Stimulated activated CD4-positive, alpha-beta T cell treated with anti-CD3 and anti-CD28 coated beads, Interleukin-1b, Interleukin-23, amount 100 ng/mL, for 1 hour (primary cell): ENCODE data around the gene OCRL.

ENCODE experiments used
- DNase-seq, 2 donors: peaks; one replicate each; pipeline ENCODE4 v3.0.0-alpha.2; 2020; ENCODE audit warnings: low read depth in 2 of 2

Gene OCRL

GRCh38 chrX:129585167-129585566 lies 45.1 kb downstream of the OCRL start:
- no peak for DNase-seq

GRCh38 chrX:129585691-129586090 lies 45.6 kb downstream of the OCRL start:
- DNase-seq, result no peak

GRCh38 chrX:129586446-129586845 lies 46.4 kb downstream of the OCRL start:
- no peak for DNase-seq

GRCh38 chrX:129590596-129590995 lies 50.5 kb downstream of the OCRL start:
- DNase-seq, result no peak

GRCh38 chrX:129593137-129593536 lies 53.1 kb downstream of the OCRL start:
- DNase-seq, result no peak

GRCh38 chrX:129594781-129595180 lies 54.7 kb downstream of the OCRL start:
- no peak for DNase-seq

GRCh38 chrX:129596077-129596476 lies 56.0 kb downstream of the OCRL start:
- no peak for DNase-seq

GRCh38 chrX:129597905-129598304 lies 57.8 kb downstream of the OCRL start:
- no peak for DNase-seq

- DNase-seq, result no peak
Observed at GRCh38 chrX:129599499-129599898, 59.4 kb downstream of the OCRL start.

GRCh38 chrX:129599996-129600395 lies 59.9 kb downstream of the OCRL start:
- no peak for DNase-seq

- no peak for DNase-seq
Observed at GRCh38 chrX:129600981-129601424, 60.9 kb downstream of the OCRL start.

GRCh38 chrX:129606918-129607317 lies 66.9 kb downstream of the OCRL start:
- DNase-seq, result peak in 1 of 2 donors; percentile 27

GRCh38 chrX:129608496-129608895 lies 68.4 kb downstream of the OCRL start:
- no peak for DNase-seq

GRCh38 chrX:129609395-129609794 lies 69.3 kb downstream of the OCRL start:
- no peak for DNase-seq

GRCh38 chrX:129612396-129612795 lies 72.3 kb downstream of the OCRL start:
- no peak for DNase-seq

GRCh38 chrX:129613596-129613995 lies 73.5 kb downstream of the OCRL start:
- no peak for DNase-seq

GRCh38 chrX:129614481-129615255 lies 74.6 kb downstream of the OCRL start:
- DNase-seq, result no peak

- DNase-seq, result no peak
Observed at GRCh38 chrX:129617420-129617819, 77.4 kb downstream of the OCRL start.

GRCh38 chrX:129618997-129619396 lies 78.9 kb downstream of the OCRL start:
- DNase-seq, result no peak

GRCh38 chrX:129622757-129623301 lies 82.8 kb downstream of the OCRL start:
- no peak for DNase-seq

- DNase-seq, result no peak
Observed at GRCh38 chrX:129626026-129626425, 86.0 kb downstream of the OCRL start.

- DNase-seq, result no peak
Observed at GRCh38 chrX:129629837-129630236, 89.8 kb downstream of the OCRL start.

- DNase-seq, result no peak
Observed at GRCh38 chrX:129631849-129632248, 91.8 kb downstream of the OCRL start.

GRCh38 chrX:129632443-129632842 lies 92.4 kb downstream of the OCRL start:
- DNase-seq, result no peak
